ENCODE results near the gene ZBTB40. TPM values are rescaled to one million over a fixed set of nuclear protein-coding genes. Genes with fewer than 3 reads are reported as not detected.

The ZBTB40 gene
- total RNA-seq, 3 donors from 2014 or later = 14.8 to 28.0 (median 16.7) TPM

DNA sequence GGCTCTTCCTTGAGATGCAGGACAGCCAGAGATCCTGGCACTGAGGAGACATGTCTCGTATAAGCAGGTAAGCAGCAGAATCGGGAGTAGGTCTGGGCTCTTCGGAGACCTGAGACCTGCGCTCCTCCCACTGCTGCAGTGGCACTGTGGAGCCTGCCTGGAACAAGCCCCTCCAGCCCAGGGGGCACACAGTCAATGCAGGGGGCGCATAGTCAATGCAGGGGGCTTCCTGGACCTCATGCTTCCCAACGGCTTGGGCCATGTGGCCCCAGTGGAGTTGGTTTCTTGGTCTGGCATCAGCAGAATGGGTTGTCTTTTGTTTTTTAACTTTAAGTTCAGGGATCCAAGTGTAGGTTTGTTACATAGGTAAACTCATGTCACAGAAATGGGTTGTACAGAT lies 83.7 kb downstream of the ZBTB40 start:
- Histone ChIP-seq H3K9me3 (no peaks in the 10 kb centered on the region), H3K4me3 (no peak overlapping the region), H3K4me1 (ENCODE audit: low read depth) (no peaks in the 10 kb centered on the region), H3K36me3 (ENCODE audit: low read depth) (no peaks in the 10 kb centered on the region)
- DNase-seq (no peak), ATAC-seq (no peak)
- intact Hi-C loops (cut with DNase I, micrococcal nuclease) = no loop called here
- TF ChIP-seq, protein P1, sequence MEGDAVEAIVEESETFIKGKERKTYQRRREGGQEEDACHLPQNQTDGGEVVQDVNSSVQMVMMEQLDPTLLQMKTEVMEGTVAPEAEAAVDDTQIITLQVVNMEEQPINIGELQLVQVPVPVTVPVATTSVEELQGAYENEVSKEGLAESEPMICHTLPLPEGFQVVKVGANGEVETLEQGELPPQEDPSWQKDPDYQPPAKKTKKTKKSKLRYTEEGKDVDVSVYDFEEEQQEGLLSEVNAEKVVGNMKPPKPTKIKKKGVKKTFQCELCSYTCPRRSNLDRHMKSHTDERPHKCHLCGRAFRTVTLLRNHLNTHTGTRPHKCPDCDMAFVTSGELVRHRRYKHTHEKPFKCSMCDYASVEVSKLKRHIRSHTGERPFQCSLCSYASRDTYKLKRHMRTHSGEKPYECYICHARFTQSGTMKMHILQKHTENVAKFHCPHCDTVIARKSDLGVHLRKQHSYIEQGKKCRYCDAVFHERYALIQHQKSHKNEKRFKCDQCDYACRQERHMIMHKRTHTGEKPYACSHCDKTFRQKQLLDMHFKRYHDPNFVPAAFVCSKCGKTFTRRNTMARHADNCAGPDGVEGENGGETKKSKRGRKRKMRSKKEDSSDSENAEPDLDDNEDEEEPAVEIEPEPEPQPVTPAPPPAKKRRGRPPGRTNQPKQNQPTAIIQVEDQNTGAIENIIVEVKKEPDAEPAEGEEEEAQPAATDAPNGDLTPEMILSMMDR (IDR thresholded peaks at IDR 0.05) = no peak

DNA sequence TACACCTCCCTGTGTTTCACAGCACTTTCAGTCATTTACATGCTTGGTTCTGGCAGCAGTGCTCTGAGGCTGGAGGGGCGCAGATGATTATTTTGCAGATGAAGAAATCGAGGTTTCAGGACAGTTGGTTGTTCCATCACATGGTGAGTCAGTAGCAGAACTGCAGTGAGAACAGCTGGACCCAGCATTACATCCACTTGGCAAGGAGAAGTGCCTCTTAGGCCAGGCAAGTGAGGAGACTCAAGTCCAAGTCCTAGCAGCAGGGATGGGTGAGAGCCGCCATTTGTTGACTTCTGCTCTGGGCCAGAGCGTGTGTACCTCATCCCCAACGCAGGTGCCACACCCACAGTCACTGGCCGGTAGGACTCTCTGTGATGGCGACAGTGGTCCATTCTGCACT lies 84.9 kb downstream of the ZBTB40 start:
- Histone ChIP-seq H3K4me1 (ENCODE audit: low read depth) (no peaks in the 10 kb centered on the region), H3K4me3 (no peak overlapping the region), H3K9me3 (no peaks in the 10 kb centered on the region), H3K36me3 (ENCODE audit: low read depth) (no peaks in the 10 kb centered on the region)
- no peak for DNase-seq
- TF ChIP-seq, protein P1 (IDR thresholded peaks at IDR 0.05) = no peak
- intact Hi-C loops (cut with DNase I, micrococcal nuclease) = no loop called here
- peak; percentile 19 for ATAC-seq

DNA sequence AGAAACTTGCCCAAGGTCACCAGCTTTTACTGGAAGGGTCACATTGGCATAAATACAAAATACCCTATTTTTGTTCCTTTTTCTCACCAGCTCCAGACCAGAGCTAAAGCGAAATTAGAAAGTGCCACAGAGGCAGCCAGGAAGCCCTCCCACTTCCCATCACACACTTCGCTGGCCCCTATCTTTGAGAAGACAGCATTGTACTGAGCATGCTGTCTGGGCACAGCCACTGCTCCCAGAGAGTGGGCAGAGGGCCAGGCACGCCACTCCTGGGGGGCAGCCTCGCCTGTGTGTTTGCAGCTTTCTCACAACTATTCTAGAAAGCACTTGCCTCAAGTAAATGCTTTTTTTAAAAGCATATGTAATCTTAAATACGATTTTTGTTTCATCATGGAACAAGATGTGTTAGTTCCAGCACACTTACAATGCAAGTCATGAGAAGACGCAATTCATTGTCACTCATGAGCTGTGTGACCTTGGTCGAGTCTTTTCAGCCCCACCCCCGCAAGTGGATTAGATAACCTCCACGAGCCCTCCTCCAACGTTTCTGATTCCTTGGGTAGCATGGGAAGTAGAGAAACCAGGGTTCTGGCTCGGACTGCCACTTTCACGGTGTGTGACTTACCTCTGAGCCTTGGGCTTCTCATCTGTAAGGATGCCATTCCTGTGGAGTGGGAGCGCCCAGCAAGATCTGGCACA lies 85.9 kb downstream of the ZBTB40 start:
- H3K36me3 ChIP-seq (ENCODE audit: low read depth) = no peaks in the 10 kb centered on the region
- intact Hi-C loops (cut with DNase I, micrococcal nuclease) = no loop called here
- DNase-seq = no peak
- ATAC-seq = no peak
- H3K9me3 ChIP-seq = no peaks in the 10 kb centered on the region
- no peak overlapping the region for H3K4me3 ChIP-seq
- H3K4me1 ChIP-seq (ENCODE audit: low read depth) = no peaks in the 10 kb centered on the region
- TF ChIP-seq, protein P1 (IDR thresholded peaks at IDR 0.05) = no peak

DNA sequence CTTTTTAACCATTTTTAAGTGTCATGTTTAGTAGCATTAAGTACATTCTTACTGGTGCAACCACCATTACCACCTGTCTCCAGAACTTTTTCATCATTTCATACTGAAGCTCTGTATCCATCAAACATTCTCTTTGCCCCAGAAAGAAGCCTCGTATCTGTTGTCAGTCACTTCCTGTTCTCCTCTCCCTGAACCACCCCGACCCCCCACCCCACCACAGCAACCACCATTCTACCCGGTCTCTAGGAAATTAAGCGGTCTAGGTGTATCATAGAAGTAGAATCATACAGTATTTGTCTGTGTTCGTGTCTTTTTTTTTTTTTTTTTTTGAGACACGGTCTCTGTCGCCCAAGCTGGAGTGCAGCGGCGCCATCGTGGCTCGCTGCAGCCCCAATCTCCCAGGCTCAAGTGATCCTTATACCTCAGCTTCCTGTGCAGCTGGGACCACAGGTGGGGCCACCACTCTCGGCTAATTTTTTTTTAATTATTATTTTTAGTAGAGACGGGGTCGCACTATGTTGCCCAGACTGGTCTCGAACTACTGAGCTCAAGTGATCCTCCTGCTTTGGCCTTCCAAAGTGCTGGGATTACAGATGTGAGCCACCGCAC lies 88.0 kb downstream of the ZBTB40 start:
- H3K4me1 ChIP-seq (ENCODE audit: low read depth) = no peaks in the 10 kb centered on the region
- DNase-seq (no peak), ATAC-seq (no peak)
- H3K9me3 ChIP-seq = no peaks in the 10 kb centered on the region
- intact Hi-C loops (cut with DNase I, micrococcal nuclease) = no loop called here
- no peak overlapping the region for H3K4me3 ChIP-seq
- H3K36me3 ChIP-seq (ENCODE audit: low read depth) = no peaks in the 10 kb centered on the region
- TF ChIP-seq, protein P1 (IDR thresholded peaks at IDR 0.05) = no peak

DNA sequence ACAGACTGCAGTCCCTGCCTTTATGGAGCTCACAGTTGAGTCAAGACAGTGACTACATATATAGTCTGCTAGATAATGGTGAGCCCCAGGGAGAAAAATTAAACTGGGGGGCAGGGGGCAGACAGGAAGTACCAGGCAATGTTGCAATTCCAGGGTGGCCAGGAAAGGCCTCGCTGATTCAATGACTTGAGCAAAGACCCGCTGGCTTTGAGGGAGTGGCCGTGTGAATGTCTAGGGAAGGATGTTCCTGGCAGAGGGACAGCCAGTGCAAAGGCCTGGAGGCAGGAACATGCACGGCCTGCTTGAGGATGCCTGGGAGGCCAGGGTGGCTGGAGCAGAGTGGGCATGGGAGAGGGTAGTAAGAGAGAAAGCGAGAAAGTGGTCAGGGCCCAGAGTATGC lies 88.7 kb downstream of the ZBTB40 start:
- H3K4me3 ChIP-seq = no peak overlapping the region
- H3K9me3 ChIP-seq = no peaks in the 10 kb centered on the region
- TF ChIP-seq, protein P1 (IDR thresholded peaks at IDR 0.05) = no peak
- no peaks in the 10 kb centered on the region for H3K4me1 ChIP-seq (ENCODE audit: low read depth)
- ATAC-seq (no peak), DNase-seq (no peak)
- intact Hi-C loops (cut with DNase I, micrococcal nuclease) = no loop called here
- no peaks in the 10 kb centered on the region for H3K36me3 ChIP-seq (ENCODE audit: low read depth)
